Smooth muscle cell (in vitro differentiated cells): ENCODE data around the gene HOXA3. TPM values are rescaled to one million over a fixed set of nuclear protein-coding genes. Genes with fewer than 3 reads are reported as not detected.

Source experiments
- DNase-seq: peaks from one replicate; lab custom pipeline; 2025; ENCODE audit not compliant: unreplicated experiment; lab: John Stamatoyannopoulos, UW
- H2AFZ ChIP-seq: fragments of 200-600 bp; sonication (generic); 2 replicates; pipeline ENCODE4 v1.6.0; 2016; ENCODE audit warnings: antibody characterized with exemption, low read depth, mild to moderate bottlenecking
- H3F3A ChIP-seq: fragments of 200-600 bp; sonication (generic); 2 replicates; pipeline ENCODE4 v1.6.0; 2017; ENCODE audit warnings: antibody characterized with exemption, low read depth
- H3K27ac ChIP-seq: fragments of 200-600 bp; sonication (generic); 2 replicates; pipeline ENCODE4 v1.5.1; 2016; ENCODE audit warnings: low read depth, mild to moderate bottlenecking
- H3K27me3 ChIP-seq: fragments of 200-600 bp; sonication (generic); 2 replicates; pipeline ENCODE4 v1.6.1; 2016; ENCODE audit warnings: low read depth, mild to moderate bottlenecking
- H3K36me3 ChIP-seq: fragments of 200-600 bp; sonication (generic); 2 replicates; pipeline ENCODE4 v1.5.1; 2016; ENCODE audit warnings: low read depth
- H3K4me1 ChIP-seq: fragments of 200-600 bp; sonication (generic); 2 replicates; pipeline ENCODE4 v1.5.1; 2016; ENCODE audit warnings: low read depth
- H3K4me2 ChIP-seq: fragments of 200-600 bp; sonication (generic); 2 replicates; pipeline ENCODE4 v1.6.0; 2016; ENCODE audit warnings: mild to moderate bottlenecking
- H3K4me3 ChIP-seq: fragments of 200-600 bp; sonication (generic); 2 replicates; pipeline ENCODE4 v1.5.1; 2016; ENCODE audit warnings: mild to moderate bottlenecking
- H3K79me2 ChIP-seq: fragments of 200-600 bp; sonication (generic); 2 replicates; pipeline ENCODE4 v1.6.0; 2016; ENCODE audit warnings: low read depth, mild to moderate bottlenecking
- H3K9ac ChIP-seq: fragments of 200-600 bp; sonication (generic); 2 replicates; pipeline ENCODE4 v1.6.0; 2016; ENCODE audit warnings: low read depth
- H3K9me3 ChIP-seq: fragments of 200-600 bp; sonication (generic); replicated peaks from 2 replicates; pipeline ENCODE4 v1.5.1; 2016; ENCODE audit warnings: low read depth
- H4K20me1 ChIP-seq: fragments of 200-600 bp; sonication (generic); 2 replicates; pipeline ENCODE4 v1.6.0; 2016; ENCODE audit warnings: low read depth
- WGBS: methylation state at CpG from one replicate; pipeline ENCODE4 v1.1.7; 2016; ENCODE audit warnings: low lambda C conversion rate; 5-methylcytosine and 5-hydroxymethylcytosine counted together
- polyA plus RNA-seq: library from polyadenylated mRNA; unstranded; fragments of >200 nt; fragmentation: Nextera tagmentation; extraction: Ambion mirVana; gene quantifications from 2 replicates; pipeline ENCODE4 v1.2.1, GENCODE V29; 2016
- total RNA-seq: library from RNA; depleted of rRNA; stranded (reverse); fragments of >200 nt; gene quantifications from 2 replicates; pipeline ENCODE4 v1.2.3, GENCODE V29; 2014
- TF ChIP-seq, protein P1 (sequence below): fragments of 200-600 bp; sonication (generic); IDR thresholded peaks from 2 replicates; pipeline ENCODE4 v1.5.1; 2017; ENCODE audit warnings: borderline replicate concordance, mild to moderate bottlenecking, antibody characterized with exemption; ENCODE audit not compliant: insufficient read depth, poor library complexity, severe bottlenecking

HOXA3 gene
- total and polyA plus RNA-seq, 2 experiments from 2014 or later, result 0.13 to 0.31 TPM

DNA sequence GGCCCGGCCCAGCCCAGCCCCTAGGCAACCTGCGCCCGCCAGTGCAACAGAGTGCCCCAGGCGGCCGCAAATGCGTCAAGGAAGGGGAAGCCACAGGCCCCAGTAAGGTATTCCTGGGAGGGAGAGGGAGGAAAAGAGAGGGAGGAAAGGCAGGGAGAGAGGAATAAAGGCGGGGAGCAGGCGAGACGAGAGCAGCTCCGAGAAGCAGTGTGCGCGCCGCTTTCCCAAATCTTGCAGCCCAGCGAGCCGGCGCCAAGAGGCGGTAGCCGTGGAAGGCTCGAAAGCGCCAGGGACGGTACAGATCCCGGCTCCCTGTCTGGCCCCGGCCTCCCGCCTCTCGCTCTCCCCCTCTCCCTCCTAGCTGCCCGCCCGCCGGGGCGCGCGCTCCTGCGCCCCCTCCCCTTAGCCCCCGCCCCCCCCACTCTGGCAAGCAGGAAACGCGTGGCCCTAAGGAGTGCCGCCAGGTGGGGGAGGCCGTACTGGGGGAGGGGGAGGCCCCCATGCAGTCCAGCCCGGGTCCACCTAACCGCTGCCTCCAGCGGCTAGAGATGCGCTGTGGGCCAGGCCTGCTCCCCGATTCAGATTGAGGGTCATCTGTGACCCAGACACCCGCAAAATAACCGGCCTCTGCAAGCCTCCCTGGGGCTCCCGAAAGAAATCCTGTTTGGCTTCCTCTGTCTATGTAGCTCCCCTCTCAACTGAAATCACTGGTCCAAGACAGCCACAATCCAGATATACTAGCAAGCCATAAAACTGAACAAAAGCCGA, 17.5 kb upstream of the HOXA3 start:
- TF ChIP-seq, protein P1, sequence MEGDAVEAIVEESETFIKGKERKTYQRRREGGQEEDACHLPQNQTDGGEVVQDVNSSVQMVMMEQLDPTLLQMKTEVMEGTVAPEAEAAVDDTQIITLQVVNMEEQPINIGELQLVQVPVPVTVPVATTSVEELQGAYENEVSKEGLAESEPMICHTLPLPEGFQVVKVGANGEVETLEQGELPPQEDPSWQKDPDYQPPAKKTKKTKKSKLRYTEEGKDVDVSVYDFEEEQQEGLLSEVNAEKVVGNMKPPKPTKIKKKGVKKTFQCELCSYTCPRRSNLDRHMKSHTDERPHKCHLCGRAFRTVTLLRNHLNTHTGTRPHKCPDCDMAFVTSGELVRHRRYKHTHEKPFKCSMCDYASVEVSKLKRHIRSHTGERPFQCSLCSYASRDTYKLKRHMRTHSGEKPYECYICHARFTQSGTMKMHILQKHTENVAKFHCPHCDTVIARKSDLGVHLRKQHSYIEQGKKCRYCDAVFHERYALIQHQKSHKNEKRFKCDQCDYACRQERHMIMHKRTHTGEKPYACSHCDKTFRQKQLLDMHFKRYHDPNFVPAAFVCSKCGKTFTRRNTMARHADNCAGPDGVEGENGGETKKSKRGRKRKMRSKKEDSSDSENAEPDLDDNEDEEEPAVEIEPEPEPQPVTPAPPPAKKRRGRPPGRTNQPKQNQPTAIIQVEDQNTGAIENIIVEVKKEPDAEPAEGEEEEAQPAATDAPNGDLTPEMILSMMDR, result no peak
- no peaks in the 10 kb centered on the region for H3K36me3 ChIP-seq
- H3F3A ChIP-seq, result peaks cover 7% of the 10 kb centered on the region
- 2% methylated on average over 25 of the region's 46 CpGs for WGBS
- H3K9ac ChIP-seq, result peak overlapping the region; percentile 88
- DNase-seq, result no peak
- H3K9me3 ChIP-seq, result no peaks in the 10 kb centered on the region
- no peaks in the 10 kb centered on the region for H3K4me1 ChIP-seq
- H3K79me2 ChIP-seq, result peaks cover 100% of the 10 kb centered on the region
- peaks cover 22% of the 10 kb centered on the region for H4K20me1 ChIP-seq
- H3K4me2 ChIP-seq, result peak overlapping the region; percentile 89
- H2AFZ ChIP-seq, result no peak overlapping the region
- H3K27ac ChIP-seq, result peak overlapping the region; percentile 95
- H3K4me3 ChIP-seq, result peak overlapping the region; percentile 67
- peaks cover 52% of the 10 kb centered on the region for H3K27me3 ChIP-seq

DNA sequence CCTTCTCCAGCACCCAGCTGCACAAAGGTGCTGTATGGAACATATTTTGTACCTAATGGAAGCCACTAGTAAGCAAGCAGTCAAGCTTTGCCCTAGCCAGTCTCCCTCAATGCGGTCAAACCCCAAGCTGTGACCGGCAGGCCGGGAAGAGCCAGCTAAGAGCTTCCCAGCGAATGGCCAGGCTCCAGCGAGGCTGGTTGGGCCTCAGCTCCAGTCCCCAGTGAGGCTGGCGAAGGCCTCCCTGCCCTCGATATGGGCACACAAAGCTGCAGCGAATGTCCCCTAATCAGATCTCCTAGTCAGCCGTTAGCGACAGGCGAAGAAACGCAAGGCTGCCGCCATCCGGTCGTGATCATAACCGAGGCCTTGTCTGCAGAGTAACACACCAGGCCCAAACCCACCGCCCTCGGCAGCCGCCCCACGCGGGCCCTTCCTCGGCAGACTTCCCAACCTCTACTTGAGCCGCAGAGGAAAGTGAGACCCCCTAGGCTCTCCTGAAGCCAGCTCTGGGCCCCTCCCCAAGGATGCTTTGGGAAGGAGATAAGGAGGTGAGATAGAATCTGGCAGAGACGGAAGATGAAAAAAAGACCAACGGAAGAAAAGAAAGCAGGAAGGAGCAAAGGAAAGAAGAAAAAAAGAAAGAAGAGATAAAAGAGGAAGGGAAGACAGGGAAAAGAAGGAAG, 16.0 kb upstream of the HOXA3 start:
- 19% methylated on average over 25 of the region's 25 CpGs for WGBS
- Histone ChIP-seq H3K4me2 (peak overlapping the region; percentile 89), H3K9me3 (no peaks in the 10 kb centered on the region), H3K36me3 (no peaks in the 10 kb centered on the region), H3F3A (peaks cover 7% of the 10 kb centered on the region), H3K79me2 (peaks cover 100% of the 10 kb centered on the region), H3K27me3 (peaks cover 60% of the 10 kb centered on the region), H3K4me3 (peak overlapping the region; percentile 67), H2AFZ (peak overlapping the region; percentile 80), H4K20me1 (peaks cover 28% of the 10 kb centered on the region), H3K9ac (peak overlapping the region; percentile 88), H3K4me1 (no peaks in the 10 kb centered on the region), H3K27ac (peak overlapping the region; percentile 95)
- TF ChIP-seq, protein P1, result no peak
- no peak for DNase-seq

DNA sequence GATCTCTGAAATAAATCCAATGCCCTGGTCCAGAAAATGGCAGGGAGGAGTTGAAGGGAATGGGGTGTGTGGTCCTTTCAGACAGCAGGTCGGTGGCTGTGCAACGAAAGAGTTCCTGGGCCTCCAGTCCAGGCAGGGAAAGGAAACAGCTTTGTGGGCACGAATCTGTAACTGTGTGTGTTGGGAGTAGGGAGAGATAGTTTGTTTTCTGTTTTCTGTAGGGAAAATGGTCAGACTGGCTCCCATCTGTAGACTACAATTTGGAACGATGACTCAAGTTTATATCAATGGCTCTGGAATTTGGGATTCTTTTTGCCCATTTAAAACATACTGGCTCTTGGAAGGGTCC, 15.5 kb upstream of the HOXA3 start:
- H3K27ac ChIP-seq, result peak overlapping the region; percentile 95
- H4K20me1 ChIP-seq, result peaks cover 28% of the 10 kb centered on the region
- peaks cover 7% of the 10 kb centered on the region for H3F3A ChIP-seq
- H3K4me1 ChIP-seq, result no peaks in the 10 kb centered on the region
- H3K9me3 ChIP-seq, result no peaks in the 10 kb centered on the region
- 18% methylated on average over 4 of the region's 4 CpGs for WGBS
- peaks cover 60% of the 10 kb centered on the region for H3K27me3 ChIP-seq
- H3K79me2 ChIP-seq, result peaks cover 100% of the 10 kb centered on the region
- no peak overlapping the region for H2AFZ ChIP-seq
- TF ChIP-seq, protein P1, result no peak
- peak overlapping the region; percentile 88 for H3K9ac ChIP-seq
- no peaks in the 10 kb centered on the region for H3K36me3 ChIP-seq
- H3K4me3 ChIP-seq, result peak overlapping the region; percentile 67
- peak overlapping the region; percentile 89 for H3K4me2 ChIP-seq
- no peak for DNase-seq
